CD4-positive, alpha-beta T cell (primary cell): ENCODE measurements around the gene GRB2. TPM values are rescaled to one million over a fixed set of nuclear protein-coding genes. Genes with fewer than 3 reads are reported as not detected.

Experiments
- ATAC-seq: fragments of 200-7000 bp; cut with Tn5 transposase; one replicate; pipeline ENCODE4 v1.10.0; 2022; ENCODE audit warnings: mild to moderate bottlenecking; ENCODE audit not compliant: poor library complexity
- CTCF ChIA-PET: fragments of 350-600 bp; sonication (Branson Sonifier 250); formaldehyde crosslinking; loops from one replicate; lab custom pipeline; 2021; ENCODE audit warnings: antibody characterized with exemption, inconsistent platforms; lab: Charles Lee
- POLR2A ChIA-PET: fragments of 350-600 bp; sonication (Branson Sonifier 250); formaldehyde crosslinking; loops from one replicate; lab custom pipeline; 2021; ENCODE audit warnings: antibody characterized with exemption, inconsistent platforms; lab: Charles Lee
- DNase-seq, 14 experiments: peaks; one replicate each; pipeline ENCODE4 v3.0.0-alpha.2; 2013 to 2020; ENCODE audit warnings: mixed read lengths in 2 of 14
- H3K27ac ChIP-seq, 2 donors: one replicate each; pipeline versions ENCODE4 v1.5.1 to v1.7.0; 2013; ENCODE audit warnings: low read length in 2 of 2, low read depth in 1 of 2, mild to moderate bottlenecking in 1 of 2
- H3K27me3 ChIP-seq, 2 experiments: 1 replicate in 1 of 2; 2 replicates in 1 of 2; pipeline versions ENCODE4 v1.6.1 to v1.7.0; 2013; ENCODE audit warnings: low read length in 2 of 2, control low read depth in 1 of 2, mild to moderate bottlenecking in 1 of 2, moderate library complexity in 1 of 2; ENCODE audit not compliant: insufficient read depth in 2 of 2, control insufficient read depth in 1 of 2
- H3K36me3 ChIP-seq: one replicate; pipeline ENCODE4 v1.6.1; 2013; ENCODE audit warnings: low read length, control low read depth; ENCODE audit not compliant: insufficient read depth
- H3K4me1 ChIP-seq: one replicate; pipeline ENCODE4 v1.6.1; 2013; ENCODE audit warnings: low read length, control low read depth; ENCODE audit not compliant: insufficient read depth
- H3K4me3 ChIP-seq: one replicate; pipeline ENCODE4 v1.5.1; 2013; ENCODE audit warnings: mild to moderate bottlenecking, low read length, moderate library complexity
- H3K9me3 ChIP-seq, 2 experiments: 1 replicate in 1 of 2; 2 replicates in 1 of 2; pipeline versions ENCODE4 v1.6.1 to v1.7.0; 2013; ENCODE audit warnings: low read length in 2 of 2, mild to moderate bottlenecking in 2 of 2, control low read depth in 1 of 2, moderate library complexity in 1 of 2; ENCODE audit not compliant: control insufficient read depth in 1 of 2, insufficient read depth in 1 of 2
- H3K27ac Mint-ChIP-seq: one replicate; pipeline ENCODE4 v1.8.0; 2020; ENCODE audit warnings: mixed read lengths
- H3K27me3 Mint-ChIP-seq: one replicate; pipeline ENCODE4 v1.8.0; 2021; ENCODE audit warnings: mixed read lengths
- H3K36me3 Mint-ChIP-seq: one replicate; pipeline ENCODE4 v1.8.0; 2021; ENCODE audit warnings: low read depth, mixed read lengths
- H3K4me1 Mint-ChIP-seq: one replicate; pipeline ENCODE4 v1.8.0; 2021; ENCODE audit warnings: low read depth, mixed read lengths
- H3K4me3 Mint-ChIP-seq: one replicate; pipeline ENCODE4 v1.8.0; 2020; ENCODE audit warnings: mild to moderate bottlenecking, mixed read lengths
- H3K9me3 Mint-ChIP-seq: one replicate; pipeline ENCODE4 v1.8.0; 2020; ENCODE audit warnings: mixed read lengths
- CTCF ChIP-seq: fragments of 200-600 bp; IDR thresholded peaks from one replicate; pipeline ENCODE4 v1.8.0; 2022; ENCODE audit warnings: antibody characterized with exemption, mild to moderate bottlenecking
- intact Hi-C, 2 experiments: fragments of 100-400 bp; cut with DNase I in 1 of 2; cut with micrococcal nuclease in 1 of 2; formaldehyde crosslinking; loops; one replicate each; pipeline versions ENCODE4 v1.15.1 to v1.9.0; 2023 to 2025; cut with DNase I, micrococcal nuclease
- total RNA-seq, 174 experiments: library from RNA in 2 of 174; stranded (reverse) in 2 of 174; gene quantifications; one replicate each; pipeline ENCODE4 v1.2.3 and lab custom pipeline; 2021 to 2026

The GRB2 gene
- total RNA-seq, 2 experiments from 2014 or later: 88.8 to 92.6 TPM

GRCh38 chr17:75384751-75385150, 20.7 kb downstream of the GRB2 start:
- Mint-ChIP-seq H3K9me3 (no peaks in the 10 kb centered on the region), H3K27ac (no peak overlapping the region), H3K36me3 (peaks cover 40% of the 10 kb centered on the region), H3K4me3 (no peak overlapping the region), H3K4me1 (peaks cover 72% of the 10 kb centered on the region), H3K27me3 (no peaks in the 10 kb centered on the region)
- H3K9me3 ChIP-seq: no peaks in the 10 kb centered on the region
- ChIA-PET POLR2A (no interaction called here), CTCF (interaction anchor here (0.7 kb wide), 1 partner anchor 45 kb away, joined by 4 read pairs; no protein-coding TSS in a partner anchor)
- no peak overlapping the region for H3K27ac ChIP-seq
- no peak for TF ChIP-seq CTCF
- no peak overlapping the region for H3K4me3 ChIP-seq
- H3K36me3 ChIP-seq: peaks cover 20% of the 10 kb centered on the region
- intact Hi-C loops: loop anchor here in 1 of 2 experiments (5.0 kb wide), 1 partner anchor 37 kb away; no protein-coding TSS in a partner anchor
- ATAC-seq (no peak), DNase-seq (no peak)
- H3K27me3 ChIP-seq: no peaks in the 10 kb centered on the region
- H3K4me1 ChIP-seq: peaks cover 48% of the 10 kb centered on the region

GRCh38 chr17:75383842-75384195, 21.7 kb downstream of the GRB2 start:
- CTCF ChIA-PET: no interaction called here
- no peak for DNase-seq
- no peaks in the 10 kb centered on the region for H3K27me3 ChIP-seq
- POLR2A ChIA-PET: no interaction called here
- H3K27ac ChIP-seq: no peak overlapping the region
- no peaks in the 10 kb centered on the region for H3K27me3 Mint-ChIP-seq
- peaks cover 37% of the 10 kb centered on the region for H3K36me3 Mint-ChIP-seq
- peaks cover 71% of the 10 kb centered on the region for H3K4me1 Mint-ChIP-seq
- no peak overlapping the region for H3K4me3 ChIP-seq
- TF ChIP-seq CTCF: no peak
- peak overlapping the region; percentile 1 for H3K4me3 Mint-ChIP-seq
- ATAC-seq: no peak
- H3K27ac Mint-ChIP-seq: peak overlapping the region; percentile 21
- H3K9me3 ChIP-seq: no peaks in the 10 kb centered on the region
- peaks cover 42% of the 10 kb centered on the region for H3K4me1 ChIP-seq
- H3K36me3 ChIP-seq: peaks cover 18% of the 10 kb centered on the region
- H3K9me3 Mint-ChIP-seq: no peaks in the 10 kb centered on the region
- intact Hi-C loops: loop anchor here in 1 of 2 experiments (5.0 kb wide), 1 partner anchor 37 kb away; no protein-coding TSS in a partner anchor

GRCh38 chr17:75380750-75381149, 24.7 kb downstream of the GRB2 start:
- Mint-ChIP-seq H3K27me3 (no peaks in the 10 kb centered on the region), H3K36me3 (peaks cover 35% of the 10 kb centered on the region), H3K4me1 (peaks cover 71% of the 10 kb centered on the region), H3K9me3 (no peaks in the 10 kb centered on the region), H3K27ac (peak overlapping the region; percentile 10), H3K4me3 (peak overlapping the region; percentile 25)
- H3K36me3 ChIP-seq: peaks cover 6% of the 10 kb centered on the region
- H3K27ac ChIP-seq: no peak overlapping the region
- no peaks in the 10 kb centered on the region for H3K9me3 ChIP-seq
- H3K4me3 ChIP-seq: no peak overlapping the region
- DNase-seq (no peak), ATAC-seq (no peak)
- ChIA-PET POLR2A (interaction anchor here (1.0 to 1.4 kb wide), 3 partner anchors 13 to 42 kb away, joined by 4 read pairs; partner anchors contain the start of gene GRB2), CTCF (interaction anchor here (0.7 to 1.7 kb wide), 3 partner anchors 22 to 110 kb away, joined by 3 to 6 read pairs (median 4); partner anchors contain the start of gene MIF4GD)
- no peaks in the 10 kb centered on the region for H3K27me3 ChIP-seq
- H3K4me1 ChIP-seq: peaks cover 27% of the 10 kb centered on the region
- intact Hi-C loops: loop anchor here in 1 of 2 experiments (5.0 kb wide), 1 partner anchor 33 kb away; no protein-coding TSS in a partner anchor
- TF ChIP-seq CTCF: no peak
